Endothelial cell of umbilical vein (primary cell): Measurements from ENCODE around the gene TRPM8. TPM values are rescaled to one million over a fixed set of nuclear protein-coding genes. Genes with fewer than 3 reads are reported as not detected.

Source experiments
- BruUV-seq: library from RNA; stranded (reverse); fragments of 400-500 nt; replicated peaks from 2 replicates; lab custom pipeline; 2021; lab: Mats Ljungman, UMichigan
- CTCF ChIA-PET: fragments of 300-600, 350-600 bp; sonication (Branson Sonifier 250); formaldehyde crosslinking; loops from one replicate; lab custom pipeline; 2021; ENCODE audit warnings: antibody characterized with exemption, inconsistent platforms; lab: Charles Lee
- POLR2A ChIA-PET: fragments of 300-600, 350-600 bp; sonication (Branson Sonifier 250); formaldehyde crosslinking; loops from one replicate; lab custom pipeline; 2021; ENCODE audit warnings: antibody characterized with exemption, inconsistent platforms; lab: Charles Lee
- DNase-seq: peaks from one replicate; pipeline ENCODE4 v3.0.0-alpha.2; 2011; ENCODE audit warnings: low read depth, low spot score
- FAIRE-seq: peaks from 2 replicates; lab custom pipeline; 2011; peaks lifted over from hg19 to GRCh38; lab: Jason Lieb, UNC
- H2AFZ ChIP-seq: 2 replicates; pipeline ENCODE4 v1.6.0; 2012; ENCODE audit warnings: low read depth, low read length, control low read depth, inconsistent platforms
- H3K27ac ChIP-seq: 2 replicates; pipeline ENCODE4 v1.5.1; 2011; ENCODE audit warnings: low read depth, mild to moderate bottlenecking, control low read depth, low read length, moderate library complexity; ENCODE audit not compliant: insufficient read depth
- H3K27me3 ChIP-seq, 2 experiments: 2 replicates each; pipeline versions ENCODE4 v1.6.0 to v1.6.1; 2011; ENCODE audit warnings: low read length in 2 of 2, mixed read lengths in 1 of 2; ENCODE audit not compliant: control insufficient read depth in 2 of 2, insufficient read depth in 2 of 2
- H3K36me3 ChIP-seq, 2 experiments: 2 replicates in 1 of 2; 3 replicates in 1 of 2; pipeline ENCODE4 v1.5.1; 2011; ENCODE audit warnings: low read length in 2 of 2, mild to moderate bottlenecking in 1 of 2, moderate library complexity in 1 of 2; ENCODE audit not compliant: control insufficient read depth in 2 of 2, insufficient read depth in 2 of 2; ENCODE audit errors: extremely low read depth in 1 of 2
- H3K4me1 ChIP-seq: 3 replicates; pipeline ENCODE4 v1.5.1; 2011; ENCODE audit warnings: mild to moderate bottlenecking, low read length; ENCODE audit not compliant: control insufficient read depth, insufficient read depth; ENCODE audit errors: extremely low read depth
- H3K4me2 ChIP-seq: 2 replicates; pipeline ENCODE4 v1.6.1; 2011; ENCODE audit warnings: low read length, control low read depth, mixed read lengths; ENCODE audit not compliant: insufficient read depth
- H3K4me3 ChIP-seq, 3 experiments: fragments of 200-600 bp in 1 of 3; sonication (generic), shearing (Covaris generic) in 1 of 3; replicated peaks in 1 of 3; 2 replicates each; pipeline ENCODE4 v1.5.1; 2011 to 2016; ENCODE audit warnings: control low read depth in 3 of 3, low read length in 3 of 3, mild to moderate bottlenecking in 2 of 3, inconsistent platforms in 1 of 3, low read depth in 1 of 3, moderate library complexity in 1 of 3; ENCODE audit not compliant: insufficient read depth in 1 of 3
- H3K79me2 ChIP-seq: 2 replicates; pipeline ENCODE4 v1.6.0; 2012; ENCODE audit warnings: low read length, inconsistent platforms; ENCODE audit not compliant: control insufficient read depth, insufficient read depth
- H3K9ac ChIP-seq: replicated peaks from 2 replicates; pipeline ENCODE3; 2011; ENCODE audit warnings: low read length, control low read depth; ENCODE audit not compliant: insufficient read depth; ENCODE audit errors: extremely low read depth
- H3K9me1 ChIP-seq: replicated peaks from 3 replicates; pipeline ENCODE4 v1.6.0; 2011; ENCODE audit warnings: mild to moderate bottlenecking, low read length; ENCODE audit not compliant: control insufficient read depth, insufficient read depth; ENCODE audit errors: extremely low read depth
- H3K9me3 ChIP-seq: replicated peaks from 2 replicates; pipeline ENCODE4 v1.5.1; 2012; ENCODE audit warnings: low read length, inconsistent platforms; ENCODE audit not compliant: control insufficient read depth, insufficient read depth
- H4K20me1 ChIP-seq: replicated peaks from 2 replicates; pipeline ENCODE3; 2011; ENCODE audit warnings: mild to moderate bottlenecking, low read length; ENCODE audit not compliant: control insufficient read depth, insufficient read depth; ENCODE audit errors: extremely low read depth
- CTCF ChIP-seq, 2 donors: IDR thresholded peaks; 1 replicate in 1 of 2; 2 replicates in 1 of 2; pipeline ENCODE4 v1.5.1; 2011; ENCODE audit warnings: low read length in 2 of 2, mild to moderate bottlenecking in 2 of 2, moderate library complexity in 2 of 2, control low read depth in 1 of 2, inconsistent platforms in 1 of 2, low read depth in 1 of 2; ENCODE audit not compliant: insufficient read depth in 1 of 2; ENCODE audit errors: extremely low read depth in 1 of 2
- EZH2 ChIP-seq: IDR thresholded peaks from 2 replicates; pipeline ENCODE4 v1.6.1; 2012; ENCODE audit warnings: borderline replicate concordance, low read depth, mild to moderate bottlenecking, moderate library complexity, low read length, inconsistent platforms; ENCODE audit not compliant: severe bottlenecking
- FOS ChIP-seq: IDR thresholded peaks from 2 replicates; pipeline ENCODE4 v1.6.1; 2011; ENCODE audit warnings: mild to moderate bottlenecking, low read length, moderate library complexity, borderline replicate concordance; ENCODE audit not compliant: insufficient read depth
- GATA2 ChIP-seq: IDR thresholded peaks from 2 replicates; pipeline ENCODE4 v1.7.0; 2011; ENCODE audit warnings: low read depth, mild to moderate bottlenecking, moderate library complexity, mixed read lengths, low read length; ENCODE audit not compliant: insufficient read length, insufficient read depth
- JUN ChIP-seq: IDR thresholded peaks from 2 replicates; pipeline ENCODE4 v1.6.1; 2011; ENCODE audit warnings: borderline replicate concordance, low read depth; ENCODE audit not compliant: insufficient read length, insufficient read depth
- MAX ChIP-seq: IDR thresholded peaks from 2 replicates; pipeline ENCODE4 v1.6.1; 2011; ENCODE audit not compliant: insufficient read depth, insufficient read length
- MYC ChIP-seq: IDR thresholded peaks from one replicate; pipeline ENCODE4 v1.6.1; 2011; ENCODE audit warnings: mild to moderate bottlenecking, low read depth, low read length
- POLR2A ChIP-seq: IDR thresholded peaks from 2 replicates; pipeline ENCODE4 v1.6.1; 2012; ENCODE audit warnings: low read depth, mild to moderate bottlenecking, control low read depth, low read length
- POLR2AphosphoS5 ChIP-seq: IDR thresholded peaks from 2 replicates; pipeline ENCODE4 v1.6.1; 2012; ENCODE audit warnings: low read depth, mild to moderate bottlenecking, control low read depth, low read length, moderate library complexity; ENCODE audit not compliant: insufficient read depth
- dilution Hi-C: fragments of 300-500 bp; cut with MboI; formaldehyde crosslinking; loops from one replicate; pipeline ENCODE4 v1.15.0; 2019; ENCODE audit warnings: low sequenced_read_pairs; ENCODE audit not compliant: extremely low pct_ligation_motif_present
- intact Hi-C: fragments of 100-400 bp; cut with micrococcal nuclease; formaldehyde crosslinking; loops from one replicate; pipeline ENCODE4 v1.10.0; 2022
- polyA plus RNA-seq, 4 experiments: library from polyadenylated mRNA; depleted of rRNA in 3 of 4; stranded (reverse) in 3 of 4; unstranded in 1 of 4; fragments of >200 nt; gene quantifications; 2 replicates each; pipeline versions ENCODE4 v1.2.1 to v1.2.3, GENCODE V29; 2011 to 2012; ENCODE audit warnings: missing spikeins in 1 of 4
- total RNA-seq: library from RNA; stranded (reverse); gene quantifications from 2 replicates; pipeline ENCODE4 v1.2.3, GENCODE V29; 2021

TRPM8 gene
- total and polyA plus RNA-seq, 2 donors (not counting 3 experiments of a cell fraction or from before 2014, with no cell fraction given) = not detected

GRCh38 chr2:233981574-233982420 lies 64.6 kb downstream of the TRPM8 start:
- H3K36me3 ChIP-seq = no peaks in the 10 kb centered on the region
- FAIRE-seq (no peak), DNase-seq (no peak)
- H3K4me2 ChIP-seq = no peak overlapping the region
- H3K79me2 ChIP-seq = no peaks in the 10 kb centered on the region
- CTCF ChIA-PET = interaction anchor here (0.8 to 1.0 kb wide), 3 partner anchors 11 to 564 kb away, joined by 3 read pairs; no protein-coding TSS in a partner anchor
- no peaks in the 10 kb centered on the region for H3K9me3 ChIP-seq
- H3K27me3 ChIP-seq = peaks cover 1 to 4% of the 10 kb centered on the region in 2 experiments
- no peak overlapping the region for H3K27ac ChIP-seq
- no peak overlapping the region for H3K4me3 ChIP-seq
- POLR2A ChIA-PET = no interaction called here
- no peaks in the 10 kb centered on the region for H4K20me1 ChIP-seq
- H3K9ac ChIP-seq = no peak overlapping the region
- BruUV-seq = no TSS peak
- H2AFZ ChIP-seq = no peak overlapping the region
- dilution Hi-C loops = no loop called here
- intact Hi-C loops = no loop called here
- H3K9me1 ChIP-seq = no peaks in the 10 kb centered on the region
- H3K4me1 ChIP-seq = no peaks in the 10 kb centered on the region
- no peak for TF ChIP-seq MAX
- no peak for TF ChIP-seq POLR2A
- TF ChIP-seq EZH2 = no peak
- TF ChIP-seq CTCF (IDR thresholded peaks at IDR 0.05; ENCODE audit: extremely low read depth in 1 of 2, insufficient read depth in 1 of 2, low read depth in 1 of 2, low read length in 2 of 2) = no peak
- TF ChIP-seq POLR2AphosphoS5 = no peak
- no peak for TF ChIP-seq FOS
- no peak for TF ChIP-seq GATA2
- no peak for TF ChIP-seq MYC
- no peak for TF ChIP-seq JUN
